NT2/D1 (cell line): ENCODE data around the gene KIF1A.

ENCODE experiments used
- YY1 ChIP-seq: IDR thresholded peaks from 2 replicates; pipeline ENCODE4 v1.6.1; 2011; ENCODE audit not compliant: insufficient read length, insufficient read depth
- ZNF274 ChIP-seq: IDR thresholded peaks from 2 replicates; pipeline ENCODE4 v1.6.1; 2011; ENCODE audit warnings: mild to moderate bottlenecking, low read depth, low read length

GRCh38 chr2:240868286-240869108 lies 48.5 kb upstream of the KIF1A start, which contains the start of gene AGXT:
- TF ChIP-seq YY1 (no peak), ZNF274 (no peak)
